ENCODE results near the gene GINS2.

GINS2 gene

GRCh38 chr16:85637808-85638647 lies 50.7 kb downstream of the GINS2 start:
- DNase-seq, result no peak

- DNase-seq, result peak; percentile 42
Measured at GRCh38 chr16:85637061-85637807, 51.5 kb downstream of the GINS2 start.

GRCh38 chr16:85636234-85636812 lies 52.4 kb downstream of the GINS2 start:
- DNase-seq, result no peak

GRCh38 chr16:85635545-85636140 lies 53.1 kb downstream of the GINS2 start:
- DNase-seq, result no peak

GRCh38 chr16:85634747-85635544 lies 53.8 kb downstream of the GINS2 start:
- DNase-seq, result no peak

- DNase-seq, result no peak
Measured at GRCh38 chr16:85633888-85634287, 54.9 kb downstream of the GINS2 start.

GRCh38 chr16:85633438-85633743 lies 55.4 kb downstream of the GINS2 start:
- DNase-seq, result no peak

- DNase-seq, result no peak
Measured at GRCh38 chr16:85632709-85633437, 55.9 kb downstream of the GINS2 start.

- DNase-seq, result no peak
Measured at GRCh38 chr16:85631802-85632393, 56.9 kb downstream of the GINS2 start.

- DNase-seq, result no peak
Measured at GRCh38 chr16:85631230-85631629, 57.5 kb downstream of the GINS2 start.

GRCh38 chr16:85629853-85630252 lies 58.9 kb downstream of the GINS2 start:
- DNase-seq, result no peak

- DNase-seq, result no peak
Measured at GRCh38 chr16:85629326-85629725, 59.4 kb downstream of the GINS2 start.

- no peak for DNase-seq
Measured at GRCh38 chr16:85628645-85629044, 60.1 kb downstream of the GINS2 start.

GRCh38 chr16:85628265-85628556 lies 60.5 kb downstream of the GINS2 start:
- DNase-seq, result no peak

GRCh38 chr16:85627526-85628264 lies 61.1 kb downstream of the GINS2 start:
- no peak for DNase-seq

GRCh38 chr16:85627089-85627488 lies 61.7 kb downstream of the GINS2 start:
- no peak for DNase-seq
